Fibroblast of lung (primary cell): Measurements from ENCODE around the gene FAM210A. TPM values are rescaled to one million over a fixed set of nuclear protein-coding genes. Genes with fewer than 3 reads are reported as not detected.

Experiments used
- DNase-seq, 2 donors: peaks; one replicate each; pipeline versions ENCODE4 v3.0.0 to v3.0.0-alpha.2; 2010; ENCODE audit warnings: low read depth in 2 of 2
- H2AFZ ChIP-seq: 2 replicates; pipeline ENCODE4 v1.5.1; 2012; ENCODE audit warnings: low read length, control low read depth, inconsistent platforms
- H3K27ac ChIP-seq: 2 replicates; pipeline ENCODE4 v1.5.1; 2011; ENCODE audit warnings: low read length, control low read depth; ENCODE audit not compliant: insufficient read depth
- H3K27me3 ChIP-seq: 2 replicates; pipeline ENCODE4 v1.5.1; 2011; ENCODE audit warnings: mild to moderate bottlenecking, low read length; ENCODE audit not compliant: control insufficient read depth, insufficient read depth
- H3K36me3 ChIP-seq: 2 replicates; pipeline ENCODE4 v1.5.1; 2011; ENCODE audit warnings: low read length; ENCODE audit not compliant: control insufficient read depth, insufficient read depth
- H3K4me1 ChIP-seq: 2 replicates; pipeline ENCODE4 v1.5.1; 2011; ENCODE audit warnings: low read length; ENCODE audit not compliant: control insufficient read depth, insufficient read depth; ENCODE audit errors: extremely low read depth
- H3K4me2 ChIP-seq: 2 replicates; pipeline ENCODE4 v1.5.1; 2011; ENCODE audit warnings: low read length, control low read depth; ENCODE audit not compliant: insufficient read depth; ENCODE audit errors: extremely low read depth
- H3K4me3 ChIP-seq, 4 experiments: fragments of 200-600 bp in 1 of 4; sonication (generic) in 1 of 4; replicated peaks in 1 of 4; 2 replicates each; pipeline ENCODE4 v1.5.1; 2011 to 2016; ENCODE audit warnings: low read length in 4 of 4, low read depth in 3 of 4, mild to moderate bottlenecking in 3 of 4, control low read depth in 2 of 4, inconsistent platforms in 1 of 4, mixed read lengths in 1 of 4; ENCODE audit not compliant: insufficient read depth in 1 of 4; ENCODE audit errors: control extremely low read depth in 1 of 4
- H3K79me2 ChIP-seq: 2 replicates; pipeline ENCODE4 v1.5.1; 2012; ENCODE audit warnings: mild to moderate bottlenecking, low read length, inconsistent platforms; ENCODE audit not compliant: control insufficient read depth, insufficient read depth
- H3K9ac ChIP-seq: 2 replicates; pipeline ENCODE4 v1.5.1; 2011; ENCODE audit warnings: mild to moderate bottlenecking, low read length, control low read depth; ENCODE audit not compliant: insufficient read depth
- H3K9me3 ChIP-seq: 2 replicates; pipeline ENCODE4 v1.5.1; 2012; ENCODE audit warnings: low read depth, low read length; ENCODE audit not compliant: control insufficient read depth, insufficient read depth
- H4K20me1 ChIP-seq: 2 replicates; pipeline ENCODE4 v1.5.1; 2011; ENCODE audit warnings: low read length; ENCODE audit not compliant: control insufficient read depth, insufficient read depth; ENCODE audit errors: extremely low read depth
- EZH2 ChIP-seq: IDR thresholded peaks from 2 replicates; pipeline ENCODE4 v1.5.1; 2012; ENCODE audit warnings: low read length, control low read depth, mild to moderate bottlenecking; ENCODE audit errors: missing control alignments
- polyA minus RNA-seq: library from RNA; depleted of rRNA, polyadenylated mRNA; stranded (reverse); fragments of >200 nt; gene quantifications from 2 replicates; pipeline ENCODE4 v1.2.3, GENCODE V29; 2011; ENCODE audit warnings: low replicate concordance
- polyA plus RNA-seq, 2 donors: library from polyadenylated mRNA; depleted of rRNA in 1 of 2; stranded (reverse) in 1 of 2; unstranded in 1 of 2; fragments of >200 nt; gene quantifications; 2 replicates each; pipeline ENCODE4 v1.2.1, GENCODE V29; 2011 to 2012; ENCODE audit warnings: missing spikeins in 1 of 2
- total RNA-seq: library from RNA; depleted of rRNA; stranded (reverse); fragments of >200 nt; gene quantifications from 2 replicates; pipeline ENCODE4 v1.2.1, GENCODE V29; 2014
- TF ChIP-seq, protein P1 (sequence below), 2 donors: IDR thresholded peaks in 1 of 2; conservative IDR thresholded peaks in 1 of 2; 1 replicate in 1 of 2; 2 replicates in 1 of 2; pipeline ENCODE4 v1.5.1; 2011 to 2012; ENCODE audit warnings: low read length in 2 of 2, control low read depth in 1 of 2, inconsistent platforms in 1 of 2, low read depth in 1 of 2, mild to moderate bottlenecking in 1 of 2

The FAM210A gene, protein sequence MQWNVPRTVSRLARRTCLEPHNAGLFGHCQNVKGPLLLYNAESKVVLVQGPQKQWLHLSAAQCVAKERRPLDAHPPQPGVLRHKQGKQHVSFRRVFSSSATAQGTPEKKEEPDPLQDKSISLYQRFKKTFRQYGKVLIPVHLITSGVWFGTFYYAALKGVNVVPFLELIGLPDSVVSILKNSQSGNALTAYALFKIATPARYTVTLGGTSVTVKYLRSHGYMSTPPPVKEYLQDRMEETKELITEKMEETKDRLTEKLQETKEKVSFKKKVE
- total RNA-seq (15.2 and 17.5 TPM in 2 replicates), polyA plus RNA-seq (14.2 and 14.4 TPM in 2 replicates), polyA minus RNA-seq (11.5 and 12.1 TPM in 2 replicates)
- 10.9 and 11.2 TPM in 2 replicates for polyA plus RNA-seq (2012)

DNA sequence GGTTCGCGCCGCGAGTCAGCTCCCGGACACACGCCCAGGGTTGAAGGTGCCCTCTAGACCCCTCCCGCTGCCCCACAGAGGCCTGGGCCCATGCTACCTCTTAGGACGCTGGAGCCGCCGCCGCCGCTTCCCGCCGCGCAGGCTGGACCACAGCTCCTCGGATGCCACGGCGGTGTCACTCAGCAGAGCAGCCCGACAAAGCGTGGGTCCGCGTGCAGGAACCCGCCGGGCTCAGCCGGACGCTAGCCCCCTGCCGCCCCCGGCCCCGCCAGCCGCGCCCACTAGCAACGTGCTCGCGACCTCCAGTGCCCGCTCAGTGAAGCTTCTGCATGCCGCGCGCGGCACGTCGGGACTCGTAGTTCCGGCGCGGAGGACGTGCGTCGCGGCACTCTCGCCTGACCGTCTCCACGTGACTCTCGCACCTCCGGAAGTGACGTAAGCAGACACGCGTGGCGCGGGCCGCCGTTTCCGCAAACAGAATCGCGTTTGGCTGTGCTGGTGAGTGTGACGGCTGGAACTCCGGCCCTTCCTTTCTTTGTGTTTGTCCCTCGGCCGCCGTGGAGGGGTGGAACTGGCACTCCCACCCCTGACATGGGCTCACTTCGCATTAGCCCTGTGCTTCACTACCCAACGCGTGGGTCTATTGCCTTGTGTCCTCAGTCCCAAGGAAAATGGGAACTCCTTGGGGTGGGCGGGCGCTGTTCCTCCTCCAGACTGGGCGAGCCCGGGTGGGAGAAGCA lies at the start of gene FAM210A, which contains the start of gene RNMT:
Gene FAM210A, minus strand, starts transcription at position 327 of the 740 bp plus-strand sequence. CDS start 44,481 bp downstream, outside the sequence.
Gene RNMT, plus strand, starts transcription at position 442 of the 740 bp plus-strand sequence. CDS start 4,845 bp downstream, outside the sequence.
- H3K9ac ChIP-seq = peak within 1 kb of the TSS; percentile 95

DNA sequence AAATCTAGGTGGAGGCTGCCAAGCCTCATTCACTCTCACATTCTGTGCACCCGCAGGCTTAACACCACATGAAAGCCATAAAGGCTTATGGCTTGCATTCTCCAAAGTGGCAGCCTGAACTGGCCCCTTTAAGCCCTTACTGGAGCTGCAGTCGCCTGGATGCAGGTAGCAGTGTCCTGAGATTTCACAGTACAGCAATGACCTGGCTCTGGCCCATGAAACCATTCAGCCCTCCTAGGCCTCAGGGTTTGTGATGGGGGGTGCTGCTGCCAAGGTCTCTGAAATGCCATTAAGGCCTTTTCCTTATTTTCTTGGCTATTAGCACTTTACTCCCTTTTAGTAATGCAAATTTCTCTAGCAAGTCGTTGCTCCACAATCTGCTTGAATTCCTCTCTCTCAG lies 48.7 kb upstream of the FAM210A start:
- H3K79me2 ChIP-seq = no peaks in the 10 kb centered on the region
- H2AFZ ChIP-seq = no peak overlapping the region
- H3K36me3 ChIP-seq = no peaks in the 10 kb centered on the region
- no peaks in the 10 kb centered on the region for H3K27me3 ChIP-seq
- H3K9me3 ChIP-seq = no peaks in the 10 kb centered on the region
- no peaks in the 10 kb centered on the region for H4K20me1 ChIP-seq
- H3K4me1 ChIP-seq = no peaks in the 10 kb centered on the region
- no peak for DNase-seq
- H3K4me3 ChIP-seq = no peak overlapping the region
- no peak for TF ChIP-seq EZH2
- TF ChIP-seq, protein P1, sequence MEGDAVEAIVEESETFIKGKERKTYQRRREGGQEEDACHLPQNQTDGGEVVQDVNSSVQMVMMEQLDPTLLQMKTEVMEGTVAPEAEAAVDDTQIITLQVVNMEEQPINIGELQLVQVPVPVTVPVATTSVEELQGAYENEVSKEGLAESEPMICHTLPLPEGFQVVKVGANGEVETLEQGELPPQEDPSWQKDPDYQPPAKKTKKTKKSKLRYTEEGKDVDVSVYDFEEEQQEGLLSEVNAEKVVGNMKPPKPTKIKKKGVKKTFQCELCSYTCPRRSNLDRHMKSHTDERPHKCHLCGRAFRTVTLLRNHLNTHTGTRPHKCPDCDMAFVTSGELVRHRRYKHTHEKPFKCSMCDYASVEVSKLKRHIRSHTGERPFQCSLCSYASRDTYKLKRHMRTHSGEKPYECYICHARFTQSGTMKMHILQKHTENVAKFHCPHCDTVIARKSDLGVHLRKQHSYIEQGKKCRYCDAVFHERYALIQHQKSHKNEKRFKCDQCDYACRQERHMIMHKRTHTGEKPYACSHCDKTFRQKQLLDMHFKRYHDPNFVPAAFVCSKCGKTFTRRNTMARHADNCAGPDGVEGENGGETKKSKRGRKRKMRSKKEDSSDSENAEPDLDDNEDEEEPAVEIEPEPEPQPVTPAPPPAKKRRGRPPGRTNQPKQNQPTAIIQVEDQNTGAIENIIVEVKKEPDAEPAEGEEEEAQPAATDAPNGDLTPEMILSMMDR (conservative IDR thresholded peaks at IDR 0.05 in 1 of 2, IDR thresholded peaks at IDR 0.05 in 1 of 2; ENCODE audit: low read depth in 1 of 2, low read length in 2 of 2) = no peak
- no peak overlapping the region for H3K27ac ChIP-seq
- H3K4me2 ChIP-seq = no peak overlapping the region
- no peak overlapping the region for H3K9ac ChIP-seq

More for the DNA sequence above, at the start of gene FAM210A, which contains the start of gene RNMT:
- Histone ChIP-seq H2AFZ (peak within 1 kb of the TSS; percentile 89), H4K20me1 (no peaks in the 10 kb centered on the region), H3K27me3 (no peaks in the 10 kb centered on the region), H3K4me3 (peak within 1 kb of the TSS; percentile 90 to 98 (median 96)), H3K4me2 (peak within 1 kb of the TSS; percentile 82), H3K27ac (peak within 1 kb of the TSS; percentile 98), H3K4me1 (no peaks in the 10 kb centered on the region), H3K9me3 (no peaks in the 10 kb centered on the region), H3K36me3 (no peaks in the 10 kb centered on the region), H3K79me2 (peaks cover 79% of the 10 kb centered on the region)
- peak; percentile 96 for DNase-seq
- TF ChIP-seq EZH2 = no peak
- TF ChIP-seq, protein P1 (conservative IDR thresholded peaks at IDR 0.05 in 1 of 2, IDR thresholded peaks at IDR 0.05 in 1 of 2; ENCODE audit: low read depth in 1 of 2, low read length in 2 of 2) = no peak
